Mucosa of rectum (tissue), 2 donors: ENCODE data around the gene SUSD3.
A peak's percentile ranks its signal among the peaks of the same experiment; 100 is the strongest.

Experiments used
- H3K27ac ChIP-seq, 2 donors: one replicate each; pipeline ENCODE4 v1.7.0; 2013; ENCODE audit warnings: inconsistent platforms in 2 of 2, low read depth in 2 of 2, low read length in 2 of 2
- H3K27me3 ChIP-seq, 2 donors: one replicate each; pipeline ENCODE4 v1.7.0; 2013; ENCODE audit warnings: low read length in 2 of 2; ENCODE audit not compliant: control insufficient read depth in 2 of 2, insufficient read depth in 2 of 2
- H3K36me3 ChIP-seq, 2 donors: one replicate each; pipeline ENCODE4 v1.7.0; 2013; ENCODE audit warnings: low read length in 2 of 2; ENCODE audit not compliant: control insufficient read depth in 2 of 2, insufficient read depth in 2 of 2
- H3K4me1 ChIP-seq, 2 donors: one replicate each; pipeline ENCODE4 v1.7.0; 2013; ENCODE audit warnings: low read length in 2 of 2, mild to moderate bottlenecking in 1 of 2; ENCODE audit not compliant: control insufficient read depth in 2 of 2, insufficient read depth in 2 of 2
- H3K4me3 ChIP-seq, 2 donors: one replicate each; pipeline ENCODE4 v1.7.0; 2013; ENCODE audit warnings: low read length in 2 of 2
- H3K9ac ChIP-seq, 2 donors: one replicate each; pipeline ENCODE4 v1.7.0; 2013; ENCODE audit warnings: low read length in 2 of 2, low read depth in 1 of 2, mild to moderate bottlenecking in 1 of 2
- H3K9me3 ChIP-seq, 2 donors: one replicate each; pipeline ENCODE4 v1.7.0; 2013; ENCODE audit warnings: low read length in 2 of 2; ENCODE audit not compliant: control insufficient read depth in 2 of 2
- donor health status: healthy.
- donor health status: Normal muscosa, but diverticular disease.

Gene SUSD3

DNA sequence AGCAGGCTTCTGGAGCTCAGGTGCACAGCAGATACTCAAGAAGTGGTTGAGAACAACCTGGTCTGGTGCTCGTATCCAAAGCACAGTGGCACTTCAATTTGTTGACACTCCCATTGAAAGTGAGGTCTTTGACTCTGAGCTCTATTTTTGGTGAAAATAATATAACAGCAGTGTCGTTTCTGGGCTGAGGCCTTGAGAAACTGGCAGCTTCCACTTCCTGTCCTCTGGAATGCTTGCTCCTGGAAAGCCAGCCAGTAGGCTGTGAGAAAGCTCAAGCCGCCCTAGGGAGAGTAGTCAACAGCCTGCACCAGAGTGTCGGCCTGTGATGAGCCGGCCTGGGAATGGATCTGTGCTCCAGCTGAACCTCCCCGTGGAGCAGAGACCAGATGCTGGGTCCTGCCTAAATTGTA lies 6.8 kb upstream of the SUSD3 start:
- Histone ChIP-seq H3K27me3 (no peaks in the 10 kb centered on the region), H3K36me3 (no peaks in the 10 kb centered on the region), H3K9me3 (no peaks in the 10 kb centered on the region), H3K27ac (peak overlapping the region in 1 of 2 donors; percentile 32), H3K4me1 (no peaks in the 10 kb centered on the region), H3K4me3 (no peak overlapping the region), H3K9ac (no peak overlapping the region)

- Histone ChIP-seq H3K4me1 (no peaks in the 10 kb centered on the region), H3K36me3 (no peaks in the 10 kb centered on the region), H3K27me3 (no peaks in the 10 kb centered on the region), H3K27ac (no peak overlapping the region), H3K4me3 (no peak overlapping the region), H3K9me3 (no peaks in the 10 kb centered on the region), H3K9ac (no peak overlapping the region)
Measured at GRCh38 chr9:93052791-93053540, 5.5 kb upstream of the SUSD3 start.

GRCh38 chr9:93053781-93054331 lies 4.6 kb upstream of the SUSD3 start:
- H3K36me3 ChIP-seq = no peaks in the 10 kb centered on the region
- H3K9me3 ChIP-seq = no peaks in the 10 kb centered on the region
- no peak overlapping the region for H3K9ac ChIP-seq
- no peaks in the 10 kb centered on the region for H3K4me1 ChIP-seq
- H3K27ac ChIP-seq = no peak overlapping the region
- no peak overlapping the region for H3K4me3 ChIP-seq
- H3K27me3 ChIP-seq = no peaks in the 10 kb centered on the region

- Histone ChIP-seq H3K36me3 (no peaks in the 10 kb centered on the region), H3K27me3 (peaks cover 0 to 1% of the 10 kb centered on the region in 2 donors), H3K9ac (no peak overlapping the region), H3K9me3 (no peaks in the 10 kb centered on the region), H3K4me1 (peaks cover 0 to 5% of the 10 kb centered on the region in 2 donors), H3K27ac (no peak overlapping the region), H3K4me3 (no peak overlapping the region)
Measured at GRCh38 chr9:93054758-93055704, 3.5 kb upstream of the SUSD3 start.

- H3K36me3 ChIP-seq = no peaks in the 10 kb centered on the region
- peaks cover 0 to 3% of the 10 kb centered on the region in 2 donors for H3K27me3 ChIP-seq
- H3K4me3 ChIP-seq = no peak overlapping the region
- H3K9me3 ChIP-seq = no peaks in the 10 kb centered on the region
- H3K4me1 ChIP-seq = peaks cover 8 to 21% of the 10 kb centered on the region in 2 donors
- H3K9ac ChIP-seq = no peak overlapping the region
- H3K27ac ChIP-seq = no peak overlapping the region
Measured at GRCh38 chr9:93057042-93057702, 1.3 kb upstream of the SUSD3 start.

DNA sequence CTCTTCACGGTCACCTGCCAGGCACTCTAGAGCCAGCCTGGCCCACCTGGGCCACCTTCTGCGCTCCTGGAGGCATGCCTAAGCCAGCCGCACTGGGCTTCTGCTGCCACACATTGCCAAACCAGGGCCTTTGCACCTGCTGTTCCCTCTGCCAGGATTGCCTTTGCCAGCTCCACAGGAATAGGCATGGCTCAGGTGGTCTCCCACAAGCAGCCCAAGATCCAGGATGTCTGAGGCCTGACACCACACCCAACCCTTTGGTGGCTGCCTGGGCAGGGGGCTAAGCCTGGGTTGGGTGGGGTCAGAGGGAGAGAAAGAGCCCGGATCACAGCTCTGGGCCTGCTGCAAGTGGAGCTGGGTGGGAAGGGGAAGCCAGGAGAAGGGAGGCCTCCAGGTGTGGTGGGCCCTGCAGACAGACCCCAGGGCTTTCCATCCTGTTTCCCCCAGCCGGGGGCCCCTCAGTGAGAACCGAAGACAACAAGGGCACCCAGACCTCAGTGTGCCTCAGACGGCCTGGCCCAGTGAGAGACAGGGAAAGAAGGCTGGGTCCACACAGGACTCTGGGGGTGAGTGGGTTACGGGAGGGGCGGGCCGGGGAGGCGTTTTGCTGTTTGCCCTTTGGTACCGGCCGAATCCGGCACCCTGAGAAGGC lies 672 bp upstream of the SUSD3 start:
- Histone ChIP-seq H3K4me1 (peaks cover 13 to 28% of the 10 kb centered on the region in 2 donors), H3K27ac (peak overlapping the region in 1 of 2 donors; percentile 79), H3K4me3 (peak overlapping the region in 1 of 2 donors; percentile 20)

DNA sequence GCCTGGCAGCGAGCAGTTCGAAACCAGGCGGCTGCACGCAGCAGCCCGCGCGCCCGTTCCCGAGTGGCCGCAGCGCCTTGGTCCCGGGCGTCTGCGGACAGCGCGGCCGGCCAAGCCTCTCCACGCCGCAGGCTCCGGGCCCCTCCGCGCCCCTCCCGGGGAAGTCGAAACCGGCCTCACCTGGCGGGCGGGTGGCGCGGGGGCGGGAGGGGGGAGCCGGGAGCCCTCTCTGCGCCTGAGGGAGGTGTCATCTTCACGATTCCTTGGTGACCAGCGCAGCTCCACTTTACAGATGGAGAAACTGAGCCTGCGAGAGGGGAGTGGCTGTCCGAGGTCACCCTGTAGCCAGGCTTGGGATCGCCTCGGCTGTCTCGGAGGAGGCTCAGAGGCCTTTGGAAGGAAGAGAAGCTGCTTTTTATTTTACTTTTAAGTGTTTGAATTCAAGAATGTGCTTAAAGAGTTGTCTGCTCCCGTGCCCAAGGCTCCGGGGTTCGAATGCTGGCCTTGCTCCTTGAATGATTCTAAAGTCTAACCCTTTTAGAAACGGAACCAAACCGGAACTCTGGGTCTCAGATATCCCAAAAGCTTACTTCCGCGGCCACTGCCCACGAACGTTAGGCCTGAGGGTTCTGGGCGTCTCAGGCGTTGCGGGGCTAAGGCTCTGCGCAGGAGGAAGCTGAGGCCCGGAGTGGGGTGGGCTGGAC lies 662 bp downstream of the SUSD3 start:
- H3K27ac ChIP-seq = peak overlapping the region; percentile 17 to 79

More for the DNA sequence above, 672 bp upstream of the SUSD3 start:
- peaks cover 0 to 3% of the 10 kb centered on the region in 2 donors for H3K27me3 ChIP-seq
- no peak overlapping the region for H3K9ac ChIP-seq
- H3K36me3 ChIP-seq = no peaks in the 10 kb centered on the region
- H3K9me3 ChIP-seq = no peaks in the 10 kb centered on the region

DNA sequence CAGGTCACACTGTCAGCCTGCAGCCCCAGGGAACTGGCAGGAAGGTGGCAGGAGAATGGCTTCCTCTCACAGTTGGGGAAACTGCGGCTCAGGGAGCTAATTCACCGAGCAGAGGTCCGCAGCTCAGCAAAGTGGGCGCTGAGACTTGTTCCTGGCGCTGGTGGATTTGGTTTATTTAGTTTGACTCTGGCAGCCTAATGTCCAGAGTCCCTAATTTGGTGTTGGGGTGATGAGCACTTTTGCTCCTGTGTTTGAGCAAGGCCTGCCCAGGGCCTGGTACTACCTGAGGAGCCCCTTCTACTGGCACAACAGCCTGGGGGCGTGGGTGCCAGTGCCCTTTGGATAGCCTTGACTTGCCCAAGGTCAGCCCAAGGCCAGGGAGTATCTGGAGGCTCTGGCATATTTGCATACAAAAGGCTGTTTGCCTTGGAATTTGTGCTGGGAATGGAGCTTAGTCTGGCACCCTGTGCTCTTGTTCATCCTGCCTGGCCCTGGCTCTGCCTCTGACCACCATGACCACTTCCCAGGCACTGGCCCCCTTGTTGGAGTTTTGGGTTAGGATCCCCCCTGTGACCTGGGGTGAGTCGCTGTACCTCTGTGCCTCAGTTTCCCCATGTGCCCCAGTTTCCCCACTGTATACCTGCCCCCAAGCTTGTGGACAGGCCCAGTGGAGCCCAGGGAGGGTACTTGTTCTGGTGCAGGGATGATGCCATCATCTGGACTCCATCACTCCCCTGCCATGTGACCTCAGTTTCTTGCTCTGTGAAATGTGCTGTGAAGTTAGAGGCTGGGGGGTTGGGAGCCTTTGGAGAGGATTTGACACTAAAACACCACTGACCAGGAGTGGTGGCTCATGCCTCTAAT lies 1.4 kb downstream of the SUSD3 start:
- Histone ChIP-seq H3K27me3 (peaks cover 0 to 3% of the 10 kb centered on the region in 2 donors), H3K9me3 (no peaks in the 10 kb centered on the region), H3K9ac (peak overlapping the region; percentile 36 to 63), H3K27ac (peak overlapping the region in 1 of 2 donors; percentile 79), H3K36me3 (no peaks in the 10 kb centered on the region), H3K4me1 (peaks cover 18 to 42% of the 10 kb centered on the region in 2 donors), H3K4me3 (peak overlapping the region; percentile 46 to 64)

More for the DNA sequence above, 662 bp downstream of the SUSD3 start:
- Histone ChIP-seq H3K9ac (peak overlapping the region; percentile 38 to 63), H3K4me3 (peak overlapping the region; percentile 54 to 64), H3K4me1 (peaks cover 18 to 41% of the 10 kb centered on the region in 2 donors), H3K36me3 (no peaks in the 10 kb centered on the region), H3K27me3 (peaks cover 0 to 3% of the 10 kb centered on the region in 2 donors), H3K9me3 (no peaks in the 10 kb centered on the region)
